GM19395 (cell line): ENCODE results near the gene SCNM1.
A peak's percentile ranks its signal among the peaks of the same experiment; 100 is the strongest.
"Not testable (repeated sequence)": the region's sequence is repeated elsewhere in the genome, so short reads cannot be mapped to it uniquely, and the experiment has no call there.

Experiments used
- ATAC-seq: cut with Tn5 transposase; IDR thresholded peaks from one replicate; pipeline ENCODE4 v1.9.1; 2021; ENCODE audit warnings: mild to moderate bottlenecking, moderate library complexity; ENCODE audit not compliant: unreplicated experiment

SCNM1 gene

DNA sequence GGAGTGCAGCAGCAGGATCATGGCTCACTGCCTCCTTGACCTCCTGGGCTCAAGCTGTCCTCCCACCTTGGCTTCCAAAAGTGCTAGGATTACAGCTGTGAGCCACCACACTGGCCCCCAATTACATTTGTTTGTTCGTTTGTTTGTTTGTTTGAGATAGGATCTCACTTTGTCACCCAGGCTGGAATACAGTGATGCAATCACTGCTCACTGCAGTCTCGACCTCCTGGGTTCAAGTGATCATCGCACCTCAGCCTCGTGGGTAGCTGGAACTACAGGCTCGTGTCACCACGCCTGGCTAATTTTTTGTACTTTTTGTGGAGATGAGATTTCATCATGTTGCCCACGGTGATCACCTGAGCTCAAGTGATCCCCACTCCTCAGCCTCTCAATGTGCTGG, 26.1 kb downstream of the SCNM1 start:
- ATAC-seq = no peak

DNA sequence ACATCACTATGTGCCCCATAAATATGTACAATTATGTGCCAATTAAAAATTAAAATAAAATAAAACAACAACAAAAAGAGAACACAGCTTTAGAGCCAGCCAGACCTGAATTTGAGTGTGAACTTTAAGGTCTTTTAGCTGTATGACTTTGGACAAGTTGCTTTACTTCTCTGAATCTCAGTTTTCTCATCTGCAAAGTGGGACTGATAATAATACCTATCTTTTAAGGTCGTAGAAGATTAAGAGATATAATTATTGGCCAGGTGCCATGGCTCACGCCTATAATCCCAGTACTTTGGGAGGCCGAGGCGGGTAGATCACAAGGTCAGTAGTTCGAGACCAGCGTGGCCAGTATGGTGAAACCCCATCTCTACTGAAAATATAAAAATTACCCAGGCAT, 27.4 kb downstream of the SCNM1 start:
- no peak for ATAC-seq

DNA sequence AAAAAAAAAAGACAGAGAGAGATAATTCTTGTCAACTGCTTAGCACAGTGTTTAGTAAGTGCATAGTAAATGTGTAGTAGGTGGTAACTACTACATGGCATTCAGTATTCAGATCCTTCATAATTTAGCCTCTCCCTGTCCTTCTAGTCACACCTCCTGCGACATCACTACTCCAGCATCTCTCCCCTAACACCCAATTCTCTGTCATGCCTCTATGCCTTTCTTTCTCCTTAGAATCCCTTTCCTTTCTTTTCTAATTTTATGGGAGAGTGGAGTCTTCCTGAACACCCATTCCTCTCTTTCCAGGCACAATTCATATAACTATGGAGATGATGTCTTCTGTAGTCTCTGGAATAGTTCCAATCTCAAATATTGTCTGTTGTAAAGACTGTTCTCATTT, 27.9 kb downstream of the SCNM1 start:
- ATAC-seq = no peak

DNA sequence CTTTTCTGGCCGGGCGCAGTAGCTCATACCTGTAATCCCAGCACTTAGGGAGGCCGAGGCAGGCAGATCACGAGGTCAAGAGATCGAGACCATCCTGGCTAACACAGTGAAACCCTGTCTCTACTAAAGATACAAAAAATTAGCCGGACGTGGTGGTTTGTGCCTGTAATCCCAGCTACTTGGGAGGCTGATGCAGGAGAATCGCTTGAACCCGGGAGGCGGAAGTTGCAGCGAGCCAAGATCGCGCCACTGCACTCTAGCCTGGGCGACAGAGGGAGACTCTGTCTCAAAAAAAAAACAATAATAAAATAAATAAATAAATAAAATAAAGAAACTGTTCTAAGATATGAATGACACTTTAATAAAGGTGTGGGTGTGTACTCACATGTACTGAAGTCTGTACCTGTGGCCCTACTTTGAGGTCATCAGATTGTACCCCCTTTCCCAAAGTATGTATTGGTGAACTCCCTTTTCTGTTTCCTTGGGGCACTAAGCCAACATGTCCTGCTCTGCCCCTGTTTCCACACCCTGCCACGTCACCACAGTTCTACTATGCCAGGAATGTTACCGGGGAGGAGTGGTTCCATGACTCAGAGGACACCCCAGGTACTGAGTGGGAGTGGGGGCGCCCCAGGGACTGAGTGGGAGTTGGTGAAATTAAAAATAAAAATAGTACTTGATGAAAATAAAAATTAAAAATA, 29.1 kb downstream of the SCNM1 start:
- not testable (repeated sequence) for ATAC-seq

DNA sequence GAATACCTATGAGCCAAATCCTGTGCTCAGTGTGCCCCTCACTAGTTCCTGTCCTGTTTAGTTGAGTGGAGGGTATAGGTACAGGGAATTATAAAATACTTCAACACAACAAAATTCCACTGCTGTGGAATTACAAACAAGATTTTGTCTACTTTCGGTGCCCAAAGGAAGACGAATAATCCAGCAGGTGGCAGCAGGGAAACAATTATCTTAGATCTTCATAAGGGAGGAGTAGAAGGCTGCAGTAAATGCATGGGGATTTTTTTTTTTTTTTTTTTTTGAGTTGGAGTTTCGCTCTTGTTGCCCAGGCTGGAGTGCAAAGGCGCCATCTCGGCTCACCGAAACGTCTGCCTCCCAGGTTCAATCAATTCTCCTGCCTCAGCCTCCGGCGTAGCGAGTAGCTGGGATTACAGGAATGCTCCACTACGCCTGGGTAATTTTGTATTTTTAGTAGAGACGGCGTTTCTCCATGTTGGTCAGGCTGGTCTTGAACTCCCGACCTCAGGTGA, 30.4 kb downstream of the SCNM1 start:
- no peak for ATAC-seq

DNA sequence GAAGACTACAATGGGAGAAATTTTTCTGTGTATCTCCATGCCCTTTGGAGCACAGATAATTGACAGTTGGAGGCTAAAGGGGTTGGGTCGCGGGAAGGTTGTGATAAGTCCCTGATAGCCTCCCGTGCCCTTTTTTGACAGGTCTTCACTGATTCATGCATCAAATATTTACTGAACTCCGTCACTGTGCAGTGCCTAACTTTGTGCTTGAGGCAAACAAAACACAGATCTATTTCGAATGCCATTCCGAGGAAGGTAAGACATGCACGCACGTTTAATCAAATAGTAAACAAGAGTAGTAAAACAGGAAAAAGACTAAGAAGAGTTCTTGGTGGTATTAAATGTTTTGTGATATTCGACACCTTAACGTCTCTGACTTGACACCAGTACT, 31.9 kb downstream of the SCNM1 start:
- no peak for ATAC-seq

DNA sequence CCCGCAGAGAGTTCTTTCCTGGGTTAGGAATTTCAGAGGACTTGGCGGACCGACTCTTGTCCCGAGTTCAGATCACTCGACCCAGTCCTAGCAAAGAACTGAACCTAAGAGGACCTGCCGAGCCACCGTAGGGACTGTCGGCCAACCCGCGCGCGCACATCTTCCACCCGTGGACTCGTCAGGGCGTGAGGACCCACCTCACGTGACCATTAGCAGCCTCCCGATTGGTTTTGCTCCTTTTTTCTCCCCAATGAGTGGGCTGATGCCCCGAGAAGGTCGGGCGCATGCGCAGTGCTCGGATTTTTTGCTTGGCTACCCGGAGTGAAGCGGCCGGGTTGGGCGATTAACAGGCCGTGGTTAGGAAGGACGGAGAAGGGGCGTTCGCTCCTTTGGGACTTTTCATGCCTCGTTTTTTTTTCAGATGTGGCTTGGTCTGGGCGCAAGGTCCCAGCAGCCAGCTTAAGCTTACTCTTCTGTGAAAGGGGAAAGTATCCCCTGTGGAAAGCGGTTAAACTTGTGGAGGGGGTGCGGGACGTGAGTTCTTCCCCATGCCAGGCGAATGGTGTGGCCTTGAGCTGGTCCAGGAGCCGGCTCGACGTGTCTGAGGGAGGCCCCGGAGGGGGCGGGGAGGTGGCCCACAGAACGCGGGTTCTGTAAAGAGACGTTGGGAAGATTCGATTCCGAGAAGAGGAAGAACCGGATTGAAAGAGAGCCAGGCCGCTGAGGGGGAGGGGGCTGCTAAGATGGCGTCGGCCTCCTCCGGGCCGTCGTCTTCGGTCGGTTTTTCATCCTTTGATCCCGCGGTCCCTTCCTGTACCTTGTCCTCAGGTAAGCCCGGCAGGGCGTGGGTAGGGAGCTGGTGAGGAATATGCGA, 32.5 kb downstream of the SCNM1 start, which contains the start of gene PIP5K1A:
Gene PIP5K1A, plus strand, starts transcription at position 299 of the 874 bp plus-strand sequence. Its CDS starts 445 bp downstream, at position 744.
- ATAC-seq = peak; percentile 83

DNA sequence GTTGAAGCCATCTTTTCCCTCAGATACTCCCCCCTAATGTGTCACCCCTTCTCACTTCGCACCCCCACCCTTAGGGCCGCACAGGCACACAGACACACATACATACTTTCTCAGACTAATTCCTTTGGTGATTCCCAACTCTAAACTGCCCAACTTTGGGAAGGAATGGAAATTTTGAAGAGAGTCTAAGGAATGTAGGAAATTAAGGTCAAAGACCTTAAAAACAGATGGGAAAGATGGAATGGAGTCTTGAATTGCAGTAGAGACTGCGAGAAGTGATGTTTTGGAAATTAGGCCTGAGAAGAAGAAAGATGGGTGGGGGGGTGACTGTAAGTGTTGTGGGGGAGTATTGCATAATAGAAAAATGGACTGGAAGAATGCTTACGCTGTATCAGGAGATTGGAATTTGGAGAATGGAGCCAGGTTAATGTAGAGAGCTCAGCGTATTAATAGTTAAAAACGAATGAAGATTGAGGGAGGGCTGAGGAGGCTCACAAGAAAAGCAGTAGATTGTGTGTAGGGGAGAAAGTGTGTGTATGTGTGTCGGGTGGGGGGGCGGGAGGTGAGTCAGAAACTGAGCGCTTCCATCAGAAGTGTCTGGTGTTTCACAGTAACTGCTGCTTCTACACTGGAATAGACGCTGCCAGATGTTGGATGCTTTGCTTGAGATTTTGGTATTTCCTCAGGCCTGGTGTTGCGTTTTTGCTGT, 34.1 kb downstream of the SCNM1 start:
- no peak for ATAC-seq

DNA sequence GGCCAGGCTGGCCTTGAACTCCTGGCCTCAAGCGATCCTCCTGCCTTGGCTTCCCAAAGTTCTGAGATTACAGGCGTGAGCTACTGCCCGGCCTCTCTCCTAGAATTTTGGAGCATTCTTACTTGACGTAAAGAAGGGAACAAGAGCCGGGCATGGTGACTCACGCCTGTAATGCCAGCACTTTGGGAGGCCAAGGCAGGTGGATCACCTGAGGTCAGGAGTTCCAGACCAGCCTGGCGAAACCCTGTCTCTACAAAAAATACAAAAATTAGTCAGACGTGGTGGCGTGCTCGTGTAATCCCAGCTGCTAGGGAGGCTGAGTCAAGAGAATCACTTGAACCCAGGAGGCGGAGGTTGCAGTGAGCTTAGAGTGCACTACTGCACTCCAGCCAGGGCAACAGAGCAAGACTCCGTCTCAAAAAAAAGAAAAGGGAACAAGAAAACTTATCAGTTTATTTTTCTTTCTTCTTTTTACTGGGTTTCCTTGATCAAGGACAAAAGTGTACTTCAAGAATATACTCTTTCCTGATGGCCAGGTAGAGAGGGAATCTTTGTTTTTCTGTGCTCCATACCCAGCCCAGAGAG, 39.5 kb downstream of the SCNM1 start:
- ATAC-seq = not testable (repeated sequence)

DNA sequence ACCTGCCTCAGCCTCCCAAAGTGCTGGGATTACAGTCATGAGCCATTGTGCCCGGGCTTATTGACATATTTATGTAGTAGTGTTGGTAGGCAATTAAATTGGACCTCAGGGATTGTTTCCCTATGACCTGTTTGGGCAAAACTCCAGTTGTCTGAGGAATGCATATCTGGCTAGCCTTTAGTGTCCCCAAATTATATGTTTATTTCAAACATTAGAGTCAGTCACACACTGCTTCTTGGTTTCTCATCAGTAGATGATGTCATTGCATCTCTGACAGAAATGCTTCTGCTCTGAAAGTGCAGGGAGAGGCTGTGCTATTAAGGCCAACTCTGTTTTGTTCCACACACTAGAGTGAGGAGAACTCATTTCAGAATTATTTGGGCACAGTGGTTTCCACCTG, 44.9 kb downstream of the SCNM1 start:
- ATAC-seq = no peak

DNA sequence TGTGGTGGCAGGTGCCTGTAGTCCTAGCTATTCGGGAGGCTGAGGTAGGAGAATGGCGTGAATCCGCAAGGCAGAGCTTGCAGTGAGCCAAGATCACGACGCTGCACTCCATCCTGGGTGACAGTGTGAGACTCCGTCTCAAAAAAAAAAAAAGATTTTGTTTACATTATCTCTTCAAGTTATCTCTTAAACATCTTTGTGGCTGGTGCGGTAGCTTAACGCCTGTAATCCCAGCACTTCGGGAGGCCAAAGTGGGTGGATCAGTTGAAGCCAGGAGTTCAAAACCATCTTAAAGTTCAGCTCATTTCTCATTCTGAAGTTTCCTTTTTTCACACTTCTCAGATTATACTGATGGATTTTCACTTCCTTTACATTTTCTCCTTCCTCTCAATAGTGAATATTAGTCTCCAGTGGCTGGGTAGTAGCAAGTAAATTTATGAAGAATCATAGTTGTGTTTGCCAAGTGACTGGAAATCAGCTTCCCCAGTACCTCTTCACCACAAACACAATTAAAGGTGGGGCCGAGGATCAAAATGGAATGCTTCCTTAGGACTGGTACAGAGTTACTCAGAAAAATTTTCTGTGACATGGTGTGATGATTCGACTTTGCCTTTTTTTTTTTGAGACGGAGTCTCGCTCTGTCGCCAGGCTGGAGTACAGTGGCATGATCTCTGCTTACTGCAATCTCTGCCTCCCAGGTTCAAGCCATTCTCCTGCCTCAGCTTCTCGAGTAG, 46.2 kb downstream of the SCNM1 start:
- ATAC-seq = no peak

DNA sequence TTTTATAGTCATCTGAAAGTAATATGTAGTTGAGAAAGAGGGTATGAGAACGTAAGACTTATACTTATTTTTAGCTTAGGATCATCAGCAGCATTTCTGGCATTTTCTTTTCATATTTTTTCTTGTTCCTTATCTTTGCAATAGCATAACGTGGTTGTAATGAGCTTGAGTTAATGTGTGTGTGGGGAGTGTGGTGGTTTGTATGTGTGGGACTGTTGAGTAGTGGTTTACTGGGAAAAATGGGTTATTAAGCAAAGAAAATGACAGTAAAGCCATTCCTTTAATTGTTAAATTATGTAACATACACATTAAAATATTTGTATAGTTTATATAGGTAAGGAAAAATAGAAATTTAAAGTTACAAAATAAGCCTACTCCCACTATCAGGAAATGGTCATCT, 47.6 kb downstream of the SCNM1 start:
- no peak for ATAC-seq
